ENCODE results near the gene VWA1.
"Not testable (repeated sequence)": the region's sequence is repeated elsewhere in the genome, so short reads cannot be mapped to it uniquely, and the experiment has no call there.

VWA1 gene

GRCh38 chr1:1459711-1460110 lies 24.2 kb downstream of the VWA1 start:
- DNase-seq = not testable (repeated sequence)

GRCh38 chr1:1460540-1461130 lies 25.1 kb downstream of the VWA1 start:
- DNase-seq = no peak

- DNase-seq = no peak
Measured at GRCh38 chr1:1461721-1462317, 26.3 kb downstream of the VWA1 start.

- no peak for DNase-seq
Measured at GRCh38 chr1:1462318-1462966, 27.0 kb downstream of the VWA1 start.

GRCh38 chr1:1463312-1463711 lies 27.8 kb downstream of the VWA1 start:
- no peak for DNase-seq

GRCh38 chr1:1468196-1468985 lies 32.9 kb downstream of the VWA1 start:
- not testable (repeated sequence) for DNase-seq

- DNase-seq = no peak
Measured at GRCh38 chr1:1470626-1471388, 35.3 kb downstream of the VWA1 start.

- DNase-seq = peak; percentile 96
Measured at GRCh38 chr1:1471389-1472052, 36.0 kb downstream of the VWA1 start, which contains the start of gene ATAD3B. Gene ATAD3B (plus strand): TSS chr1:1471765. CDS start chr1:1471885, 120 bp downstream.

- not testable (repeated sequence) for DNase-seq
Measured at GRCh38 chr1:1472053-1472876, 36.8 kb downstream of the VWA1 start.

- not testable (repeated sequence) for DNase-seq
Measured at GRCh38 chr1:1476011-1476410, 40.5 kb downstream of the VWA1 start.

- DNase-seq = no peak
Measured at GRCh38 chr1:1477206-1477605, 41.7 kb downstream of the VWA1 start.

- DNase-seq = no peak
Measured at GRCh38 chr1:1479547-1480487, 44.3 kb downstream of the VWA1 start.

GRCh38 chr1:1480488-1480867 lies 45.0 kb downstream of the VWA1 start:
- DNase-seq = not testable (repeated sequence)

- not testable (repeated sequence) for DNase-seq
Measured at GRCh38 chr1:1481811-1482210, 46.3 kb downstream of the VWA1 start.

- no peak for DNase-seq
Measured at GRCh38 chr1:1482856-1483255, 47.4 kb downstream of the VWA1 start.

GRCh38 chr1:1483714-1484113 lies 48.2 kb downstream of the VWA1 start:
- DNase-seq = no peak

- not testable (repeated sequence) for DNase-seq
Measured at GRCh38 chr1:1484976-1485750, 49.7 kb downstream of the VWA1 start.

GRCh38 chr1:1485755-1486317 lies 50.3 kb downstream of the VWA1 start:
- not testable (repeated sequence) for DNase-seq

GRCh38 chr1:1487701-1488100 lies 52.2 kb downstream of the VWA1 start:
- no peak for DNase-seq
